ENCODE results near the gene ZNHIT1. TPM values are rescaled to one million over a fixed set of nuclear protein-coding genes. Genes with fewer than 3 reads are reported as not detected.
A peak's percentile ranks its signal among the peaks of the same experiment; 100 is the strongest.

The ZNHIT1 gene
- total RNA-seq (10 to 100 TPM; 44.6 to 46.0 TPM), polyA plus RNA-seq (10 to 100 TPM; 61.0 to 83.5 TPM)

- intact Hi-C loops (cut with micrococcal nuclease): loop anchor here (1.0 to 10.0 kb wide), 4 partner anchors 27 to 66 kb away; partner anchors contain the start of gene VGF
- peaks cover 18 to 57% (median 34%) of the 10 kb centered on the region in 4 donors for H3K4me1 Mint-ChIP-seq
- no peaks in the 10 kb centered on the region for H3K9me3 ChIP-seq (ENCODE audit: control insufficient read depth in 1 of 2, low read length in 2 of 2)
- H3K4me3 Mint-ChIP-seq: peak within 1 kb of the TSS; percentile 90 to 98 (median 96)
- peaks cover 0 to 2% (median 0%) of the 10 kb centered on the region in 8 donors for H3K9me3 Mint-ChIP-seq
- no peaks in the 10 kb centered on the region for H3K27me3 ChIP-seq (ENCODE audit: insufficient read depth, low read length)
- H3K36me3 ChIP-seq (ENCODE audit: insufficient read depth, low read length): peaks cover 2% of the 10 kb centered on the region
- H3K4me3 ChIP-seq (ENCODE audit: low read length in 2 of 2): peak within 1 kb of the TSS; percentile 83 to 86
- CTCF ChIA-PET (ENCODE audit: partially characterized antibody): interaction anchor here (0.6 to 5.6 kb wide), 16 partner anchors 8 to 343 kb away, joined by 3 to 105 read pairs (median 4); partner anchors contain the start of genes FIS1, MOGAT3, SRRT and UFSP1
- H3K27me3 Mint-ChIP-seq: no peaks in the 10 kb centered on the region
- peaks cover 0 to 24% of the 10 kb centered on the region in 2 donors for H3K36me3 Mint-ChIP-seq
- POLR2A ChIA-PET (ENCODE audit: partially characterized antibody): interaction anchor here (0.7 to 4.2 kb wide), 26 partner anchors 9 to 1718 kb away, joined by 3 to 102 read pairs (median 4); partner anchors contain the start of genes AP1S1, FIS1, IFT22 and MEPCE
- peaks cover 32% of the 10 kb centered on the region for H3K4me1 ChIP-seq (ENCODE audit: insufficient read depth, low read length)
- peak within 1 kb of the TSS; percentile 64 for H3K27ac ChIP-seq (ENCODE audit: low read depth, low read length)
- peak; percentile 93 to 98 (median 96) for DNase-seq
- H3K27ac Mint-ChIP-seq: peak within 1 kb of the TSS; percentile 91 to 97 (median 96)
These were observed at the start of gene ZNHIT1, which contains the start of gene PLOD3 for GRCh38 chr7:101217388-101218235. Gene ZNHIT1, plus strand, starts transcription at chr7:101218165. Its CDS starts 31 bp downstream, at chr7:101218196. Gene PLOD3, minus strand, starts transcription at chr7:101217581. Its CDS starts 307 bp downstream, at chr7:101217274.

- Mint-ChIP-seq H3K4me1 (peaks cover 36 to 72% (median 56%) of the 10 kb centered on the region in 4 donors), H3K4me3 (peak overlapping the region in 4 of 8 donors; percentile 2 to 55 (median 18)), H3K27me3 (peaks cover 54 to 63% of the 10 kb centered on the region in 2 donors), H3K36me3 (peaks cover 0 to 2% of the 10 kb centered on the region in 2 donors), H3K27ac (peak overlapping the region in 2 of 7 donors; percentile 26 to 77), H3K9me3 (peaks cover 0 to 4% (median 0%) of the 10 kb centered on the region in 8 donors)
- Histone ChIP-seq H3K4me3 (ENCODE audit: low read length in 2 of 2) (no peak overlapping the region), H3K36me3 (ENCODE audit: insufficient read depth, low read length) (no peaks in the 10 kb centered on the region), H3K4me1 (ENCODE audit: insufficient read depth, low read length) (peaks cover 79% of the 10 kb centered on the region), H3K27me3 (ENCODE audit: insufficient read depth, low read length) (peaks cover 84% of the 10 kb centered on the region), H3K27ac (ENCODE audit: low read depth, low read length) (no peak overlapping the region), H3K9me3 (ENCODE audit: control insufficient read depth in 1 of 2, low read length in 2 of 2) (no peaks in the 10 kb centered on the region)
- no peak for DNase-seq
- intact Hi-C loops (cut with micrococcal nuclease): loop anchor here (1.0 to 10.0 kb wide), 3 partner anchors 24 to 281 kb away; partner anchors contain the start of genes PLOD3, UFSP1 and ZNHIT1
- ChIA-PET POLR2A (ENCODE audit: partially characterized antibody) (interaction anchor here (0.5 kb wide), 1 partner anchor 74 kb away, joined by 4 read pairs; no protein-coding TSS in a partner anchor), CTCF (ENCODE audit: partially characterized antibody) (interaction anchor here (1.2 to 1.8 kb wide), 4 partner anchors 12 to 75 kb away, joined by 3 to 29 read pairs (median 5); no protein-coding TSS in a partner anchor)
These were observed 49.4 kb upstream of the ZNHIT1 start for GRCh38 chr7:101168412-101169049.

GRCh38 chr7:101169110-101169837 is 48.7 kb upstream of the ZNHIT1 start:
- CTCF ChIA-PET (ENCODE audit: partially characterized antibody): interaction anchor here (1.3 to 3.0 kb wide), 5 partner anchors 13 to 25 kb away, joined by 4 to 44 read pairs (median 6); no protein-coding TSS in a partner anchor
- Histone ChIP-seq H3K27me3 (ENCODE audit: insufficient read depth, low read length) (peaks cover 89% of the 10 kb centered on the region), H3K36me3 (ENCODE audit: insufficient read depth, low read length) (no peaks in the 10 kb centered on the region), H3K4me3 (ENCODE audit: low read length in 2 of 2) (no peak overlapping the region), H3K9me3 (ENCODE audit: control insufficient read depth in 1 of 2, low read length in 2 of 2) (no peaks in the 10 kb centered on the region), H3K4me1 (ENCODE audit: insufficient read depth, low read length) (peaks cover 81% of the 10 kb centered on the region), H3K27ac (ENCODE audit: low read depth, low read length) (no peak overlapping the region)
- peak overlapping the region in 5 of 8 donors; percentile 23 to 79 (median 64) for H3K4me3 Mint-ChIP-seq
- peak overlapping the region in 5 of 7 donors; percentile 7 to 77 (median 50) for H3K27ac Mint-ChIP-seq
- intact Hi-C loops (cut with micrococcal nuclease): loop anchor here (1.0 to 10.0 kb wide), 3 partner anchors 25 to 282 kb away; partner anchors contain the start of genes PLOD3, UFSP1 and ZNHIT1
- no peak for DNase-seq
- peaks cover 59 to 68% of the 10 kb centered on the region in 2 donors for H3K27me3 Mint-ChIP-seq
- POLR2A ChIA-PET (ENCODE audit: partially characterized antibody): no interaction called here
- H3K9me3 Mint-ChIP-seq: peaks cover 0 to 6% (median 0%) of the 10 kb centered on the region in 8 donors
- H3K36me3 Mint-ChIP-seq: peaks cover 0 to 2% of the 10 kb centered on the region in 2 donors
- peaks cover 40 to 79% (median 62%) of the 10 kb centered on the region in 4 donors for H3K4me1 Mint-ChIP-seq

GRCh38 chr7:101169838-101170551 is 48.0 kb upstream of the ZNHIT1 start:
- peaks cover 61 to 72% of the 10 kb centered on the region in 2 donors for H3K27me3 Mint-ChIP-seq
- no peaks in the 10 kb centered on the region for H3K9me3 ChIP-seq (ENCODE audit: control insufficient read depth in 1 of 2, low read length in 2 of 2)
- peaks cover 0 to 6% (median 0%) of the 10 kb centered on the region in 8 donors for H3K9me3 Mint-ChIP-seq
- H3K4me1 Mint-ChIP-seq: peaks cover 40 to 81% (median 61%) of the 10 kb centered on the region in 4 donors
- H3K27me3 ChIP-seq (ENCODE audit: insufficient read depth, low read length): peaks cover 88% of the 10 kb centered on the region
- H3K4me1 ChIP-seq (ENCODE audit: insufficient read depth, low read length): peaks cover 75% of the 10 kb centered on the region
- H3K4me3 Mint-ChIP-seq: peak overlapping the region in 7 of 8 donors; percentile 1 to 79 (median 64)
- ChIA-PET POLR2A (ENCODE audit: partially characterized antibody) (interaction anchor here (1.3 kb wide), 1 partner anchor 26 kb away, joined by 7 read pairs; no protein-coding TSS in a partner anchor), CTCF (ENCODE audit: partially characterized antibody) (interaction anchor here (0.8 to 3.0 kb wide), 9 partner anchors 12 to 113 kb away, joined by 3 to 44 read pairs (median 6); partner anchors contain the start of gene AP1S1)
- peaks cover 0 to 2% of the 10 kb centered on the region in 2 donors for H3K36me3 Mint-ChIP-seq
- no peak overlapping the region for H3K27ac ChIP-seq (ENCODE audit: low read depth, low read length)
- intact Hi-C loops (cut with micrococcal nuclease): loop anchor here (1.0 to 10.0 kb wide), 3 partner anchors 26 to 283 kb away; partner anchors contain the start of genes PLOD3, UFSP1 and ZNHIT1
- no peak overlapping the region for H3K4me3 ChIP-seq (ENCODE audit: low read length in 2 of 2)
- peak overlapping the region in 5 of 7 donors; percentile 7 to 77 (median 36) for H3K27ac Mint-ChIP-seq
- no peaks in the 10 kb centered on the region for H3K36me3 ChIP-seq (ENCODE audit: insufficient read depth, low read length)
- DNase-seq: peak; percentile 70 to 80 (median 75)

- peaks cover 67% of the 10 kb centered on the region for H3K4me1 ChIP-seq (ENCODE audit: insufficient read depth, low read length)
- H3K27ac Mint-ChIP-seq: peak overlapping the region in 4 of 7 donors; percentile 23 to 89 (median 68)
- no peak overlapping the region for H3K27ac ChIP-seq (ENCODE audit: low read depth, low read length)
- no peak overlapping the region for H3K4me3 ChIP-seq (ENCODE audit: low read length in 2 of 2)
- intact Hi-C loops (cut with micrococcal nuclease): loop anchor here (1.0 kb wide), 1 partner anchor 21 kb away; no protein-coding TSS in a partner anchor
- no peaks in the 10 kb centered on the region for H3K9me3 ChIP-seq (ENCODE audit: control insufficient read depth in 1 of 2, low read length in 2 of 2)
- peak in 2 of 5 donors; percentile 46 to 70 for DNase-seq
- no peaks in the 10 kb centered on the region for H3K36me3 ChIP-seq (ENCODE audit: insufficient read depth, low read length)
- ChIA-PET POLR2A (ENCODE audit: partially characterized antibody) (interaction anchor here (0.7 to 1.3 kb wide), 2 partner anchors 27 to 47 kb away, joined by 3 to 7 read pairs; partner anchors contain the start of genes PLOD3 and ZNHIT1), CTCF (ENCODE audit: partially characterized antibody) (interaction anchor here (0.6 to 3.0 kb wide), 13 partner anchors 8 to 353 kb away, joined by 3 to 44 read pairs (median 4); partner anchors contain the start of gene AP1S1)
- H3K4me1 Mint-ChIP-seq: peaks cover 36 to 74% (median 55%) of the 10 kb centered on the region in 4 donors
- peaks cover 91% of the 10 kb centered on the region for H3K27me3 ChIP-seq (ENCODE audit: insufficient read depth, low read length)
- peaks cover 58 to 72% of the 10 kb centered on the region in 2 donors for H3K27me3 Mint-ChIP-seq
- peak overlapping the region in 7 of 8 donors; percentile 8 to 75 (median 52) for H3K4me3 Mint-ChIP-seq
- H3K36me3 Mint-ChIP-seq: no peaks in the 10 kb centered on the region
- H3K9me3 Mint-ChIP-seq: peaks cover 0 to 4% (median 0%) of the 10 kb centered on the region in 8 donors
These were observed 47.1 kb upstream of the ZNHIT1 start for GRCh38 chr7:101170617-101171441.

Data from CD4-positive, alpha-beta memory T cell (primary cell).